Natural killer cell treated with Interleukin-12 subunit alpha and Interleukin-12 subunit beta and Interleukin-15 and Interleukin-18, amount 100 ng/mL, for 72 hours (primary cell): ENCODE measurements around the gene TMEM266. TPM values are rescaled to one million over a fixed set of nuclear protein-coding genes. Genes with fewer than 3 reads are reported as not detected.
A peak's percentile ranks its signal among the peaks of the same experiment; 100 is the strongest.

ENCODE experiments used
- ATAC-seq, 2 donors: fragments of 150-1000 bp; cut with Tn5 transposase in 1 of 2; sonication (Bioruptor Pico), chemical (Tn5 transposase) in 1 of 2; 2 replicates each; pipeline ENCODE4 v1.10.0; 2021
- DNase-seq: peaks from one replicate; pipeline ENCODE4 v3.0.0; 2022; ENCODE audit warnings: low spot score
- H3K27ac Mint-ChIP-seq, 2 donors: 1 replicate in 1 of 2; 2 replicates in 1 of 2; pipeline ENCODE4 v1.8.0; 2022; ENCODE audit warnings: mixed read lengths in 2 of 2, mild to moderate bottlenecking in 1 of 2, moderate library complexity in 1 of 2
- H3K27me3 Mint-ChIP-seq, 2 donors: 1 replicate in 1 of 2; 2 replicates in 1 of 2; pipeline ENCODE4 v1.8.0; 2022; ENCODE audit warnings: mixed read lengths in 2 of 2
- H3K36me3 Mint-ChIP-seq: one replicate; pipeline ENCODE4 v1.8.0; 2022; ENCODE audit warnings: mixed read lengths
- H3K4me1 Mint-ChIP-seq, 2 donors: 1 replicate in 1 of 2; 2 replicates in 1 of 2; pipeline ENCODE4 v1.8.0; 2022; ENCODE audit warnings: low read depth in 2 of 2, mixed read lengths in 2 of 2, mild to moderate bottlenecking in 1 of 2
- H3K4me3 Mint-ChIP-seq: one replicate; pipeline ENCODE4 v1.8.0; 2022; ENCODE audit warnings: mixed read lengths
- H3K9me3 Mint-ChIP-seq: 2 replicates; pipeline ENCODE4 v1.8.0; 2022; ENCODE audit warnings: mixed read lengths
- total RNA-seq, 2 donors: library from RNA; stranded (reverse); gene quantifications; one replicate each; pipeline ENCODE4 v1.2.3, GENCODE V29; 2022

TMEM266 gene
- total RNA-seq, 2 donors from 2014 or later: 0.24 TPM; not detected in 1

DNA sequence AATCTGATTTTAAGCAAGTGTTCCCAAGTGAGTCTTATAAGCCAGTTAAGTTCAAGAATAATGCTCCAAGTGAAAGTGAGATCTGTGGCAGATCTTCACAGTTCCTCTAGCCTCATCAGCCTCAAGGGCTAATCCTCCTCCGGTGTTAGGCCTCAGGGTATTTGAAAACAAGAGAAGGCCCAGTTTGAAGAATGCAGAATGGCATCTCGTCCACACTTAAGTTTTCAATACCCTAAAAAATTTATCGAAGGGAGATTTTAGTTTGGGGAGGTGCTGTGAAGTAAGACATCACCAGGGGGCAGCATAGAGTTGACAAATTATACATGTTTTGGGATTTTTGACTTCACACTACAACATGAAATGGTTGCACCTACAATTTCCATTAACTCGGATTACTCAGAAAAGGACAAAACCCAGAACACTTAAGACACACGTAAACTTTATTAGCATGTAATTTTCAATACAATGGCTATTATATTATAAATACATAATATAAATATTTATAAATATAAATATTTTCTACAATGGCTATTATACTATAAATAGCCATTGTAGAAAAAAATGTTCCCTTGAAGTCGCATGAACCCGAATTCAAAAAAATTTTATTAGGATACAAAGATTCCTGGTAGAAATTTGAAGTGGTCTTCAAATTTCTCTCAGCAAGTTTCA lies 2.3 kb upstream of the TMEM266 start:
- peaks cover 36 to 45% of the 10 kb centered on the region in 2 donors for H3K27me3 Mint-ChIP-seq
- H3K27ac Mint-ChIP-seq: no peak overlapping the region
- no peak overlapping the region for H3K4me3 Mint-ChIP-seq
- H3K36me3 Mint-ChIP-seq: no peaks in the 10 kb centered on the region
- peaks cover 21 to 24% of the 10 kb centered on the region in 2 donors for H3K4me1 Mint-ChIP-seq
- no peaks in the 10 kb centered on the region for H3K9me3 Mint-ChIP-seq
- ATAC-seq (no peak), DNase-seq (no peak)

DNA sequence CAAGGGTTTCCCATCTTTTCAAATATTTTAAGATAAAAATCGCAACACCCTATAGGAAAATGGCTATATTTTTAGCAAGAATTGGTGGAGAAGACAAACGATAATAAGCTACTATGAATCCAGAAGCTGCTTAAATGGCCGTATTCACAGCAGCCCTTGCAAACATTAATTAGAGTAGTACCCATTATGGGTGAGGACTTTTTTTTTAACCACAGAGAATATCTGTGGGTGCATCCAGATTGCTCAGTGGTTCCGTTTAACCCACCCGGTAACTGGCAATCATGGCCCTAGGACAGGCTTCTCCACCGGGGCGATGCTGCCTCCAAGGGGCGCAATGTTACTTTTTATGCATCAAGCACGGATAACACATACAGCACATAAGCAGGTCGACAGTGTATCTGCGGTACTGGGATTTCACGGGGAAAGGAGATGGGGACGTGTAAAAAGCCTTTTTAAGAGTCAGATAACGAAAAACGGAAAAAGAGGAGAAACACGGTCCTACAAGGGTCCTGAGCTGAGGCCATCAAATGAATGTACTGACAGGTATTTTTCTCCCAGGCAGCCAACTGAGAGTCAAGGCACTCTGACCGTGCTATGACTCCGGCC lies 968 bp upstream of the TMEM266 start:
- Mint-ChIP-seq H3K27me3 (peaks cover 45 to 56% of the 10 kb centered on the region in 2 donors), H3K27ac (no peak overlapping the region), H3K4me1 (peaks cover 22 to 25% of the 10 kb centered on the region in 2 donors), H3K4me3 (peak overlapping the region; percentile 79), H3K9me3 (no peaks in the 10 kb centered on the region), H3K36me3 (no peaks in the 10 kb centered on the region)
- ATAC-seq (no peak), DNase-seq (no peak)

- ATAC-seq (peak; percentile 67 to 80), DNase-seq (peak; percentile 77)
- no peaks in the 10 kb centered on the region for H3K9me3 Mint-ChIP-seq
Observed at GRCh38 chr15:76060118-76060989, 569 bp downstream of the TMEM266 start.

DNA sequence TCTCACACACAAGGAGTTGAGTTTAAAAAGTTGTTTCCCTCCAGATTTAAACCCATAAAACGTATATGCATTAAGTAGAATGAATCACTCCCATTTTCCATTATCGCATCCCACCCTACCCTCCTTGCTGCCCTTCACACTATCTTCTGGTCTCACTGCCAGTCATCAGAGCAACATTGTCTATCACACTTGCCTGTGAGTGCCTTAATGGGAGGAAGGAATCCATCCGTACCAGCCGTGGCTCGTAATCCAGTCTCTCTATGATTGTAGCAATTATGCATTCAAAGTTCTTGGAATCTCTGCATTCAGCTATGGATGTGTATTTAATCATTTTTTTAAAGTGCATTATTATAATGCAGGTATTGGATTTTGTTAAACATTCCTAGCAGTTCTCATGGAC lies 1.9 kb downstream of the TMEM266 start:
- Mint-ChIP-seq H3K36me3 (no peaks in the 10 kb centered on the region), H3K27ac (no peak overlapping the region), H3K9me3 (no peaks in the 10 kb centered on the region), H3K4me1 (peaks cover 32 to 36% of the 10 kb centered on the region in 2 donors), H3K4me3 (no peak overlapping the region), H3K27me3 (peaks cover 45 to 69% of the 10 kb centered on the region in 2 donors)
- ATAC-seq (no peak), DNase-seq (no peak)

More at GRCh38 chr15:76060118-76060989, 569 bp downstream of the TMEM266 start:
- Mint-ChIP-seq H3K36me3 (no peaks in the 10 kb centered on the region), H3K4me1 (peaks cover 27 to 30% of the 10 kb centered on the region in 2 donors), H3K27me3 (peaks cover 46 to 65% of the 10 kb centered on the region in 2 donors), H3K27ac (no peak overlapping the region), H3K4me3 (peak overlapping the region; percentile 78)

DNA sequence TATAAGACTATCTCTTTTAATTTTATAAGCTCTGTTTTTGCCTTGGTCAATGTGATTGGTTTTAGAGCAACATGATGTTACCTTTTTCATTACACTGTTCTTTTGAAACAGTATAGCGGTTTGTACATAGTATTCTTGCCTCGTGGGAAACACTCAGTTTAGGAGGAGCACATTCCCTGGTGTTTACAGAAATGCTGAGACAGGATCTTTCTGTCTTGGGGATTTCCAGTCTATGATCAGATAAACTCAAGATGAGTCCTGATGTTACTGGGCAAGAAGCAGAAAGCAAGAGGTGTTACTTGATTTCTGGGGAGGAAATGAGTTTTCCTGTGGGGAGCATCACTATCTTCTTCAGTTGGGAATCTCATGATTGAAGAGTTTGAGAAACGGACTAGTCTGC lies 2.5 kb downstream of the TMEM266 start:
- DNase-seq (no peak), ATAC-seq (no peak)
- Mint-ChIP-seq H3K4me3 (no peak overlapping the region), H3K27ac (no peak overlapping the region), H3K27me3 (peaks cover 39 to 64% of the 10 kb centered on the region in 2 donors), H3K9me3 (no peaks in the 10 kb centered on the region), H3K4me1 (peaks cover 26 to 30% of the 10 kb centered on the region in 2 donors), H3K36me3 (no peaks in the 10 kb centered on the region)

DNA sequence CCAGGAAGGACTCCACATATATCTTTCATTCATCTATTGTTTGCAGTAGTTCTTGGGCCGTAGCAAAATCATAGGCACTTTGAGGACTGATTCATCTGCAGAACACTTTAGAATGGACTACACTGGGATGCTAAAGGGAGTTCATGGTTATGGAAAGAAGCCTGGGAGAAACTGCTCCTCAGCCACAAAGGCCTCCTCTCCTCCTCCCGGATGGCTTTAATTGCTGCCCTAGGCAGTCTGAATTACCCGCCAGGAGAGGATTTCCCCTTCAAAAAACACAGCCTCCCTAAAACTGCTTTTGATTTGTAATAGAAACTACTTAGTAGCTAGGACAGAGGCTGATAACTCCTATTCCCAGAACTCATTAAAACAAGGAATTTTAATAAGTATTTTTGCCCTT lies 4.6 kb downstream of the TMEM266 start:
- Mint-ChIP-seq H3K4me3 (no peak overlapping the region), H3K36me3 (no peaks in the 10 kb centered on the region), H3K27ac (no peak overlapping the region), H3K9me3 (no peaks in the 10 kb centered on the region), H3K4me1 (peaks cover 16 to 24% of the 10 kb centered on the region in 2 donors), H3K27me3 (peaks cover 33 to 54% of the 10 kb centered on the region in 2 donors)
- ATAC-seq (no peak), DNase-seq (no peak)

DNA sequence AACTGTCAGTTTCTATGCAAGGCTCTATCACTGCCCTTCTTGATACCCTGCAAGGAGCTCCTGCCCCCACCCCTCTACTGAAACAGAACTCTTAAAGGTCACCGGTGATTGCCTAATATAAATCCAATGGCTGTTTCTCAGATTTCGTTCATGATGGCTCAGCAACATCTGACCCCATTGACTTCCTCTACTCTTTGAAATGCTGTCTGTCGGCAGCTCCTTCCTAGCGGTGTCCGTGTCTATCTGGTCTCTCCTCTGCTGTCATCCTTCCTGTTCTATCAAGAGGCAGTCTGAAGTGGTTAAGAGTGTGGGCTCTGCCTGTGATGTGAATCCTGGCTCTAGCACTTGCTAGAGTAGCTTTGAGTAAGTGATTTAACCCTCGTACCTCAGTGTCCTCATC lies 5.5 kb downstream of the TMEM266 start:
- H3K9me3 Mint-ChIP-seq: no peaks in the 10 kb centered on the region
- DNase-seq: no peak
- no peak overlapping the region for H3K4me3 Mint-ChIP-seq
- no peak overlapping the region for H3K27ac Mint-ChIP-seq
- peaks cover 16 to 22% of the 10 kb centered on the region in 2 donors for H3K4me1 Mint-ChIP-seq
- no peaks in the 10 kb centered on the region for H3K36me3 Mint-ChIP-seq
- ATAC-seq: peak; percentile 71 to 80
- H3K27me3 Mint-ChIP-seq: peaks cover 33 to 56% of the 10 kb centered on the region in 2 donors

DNA sequence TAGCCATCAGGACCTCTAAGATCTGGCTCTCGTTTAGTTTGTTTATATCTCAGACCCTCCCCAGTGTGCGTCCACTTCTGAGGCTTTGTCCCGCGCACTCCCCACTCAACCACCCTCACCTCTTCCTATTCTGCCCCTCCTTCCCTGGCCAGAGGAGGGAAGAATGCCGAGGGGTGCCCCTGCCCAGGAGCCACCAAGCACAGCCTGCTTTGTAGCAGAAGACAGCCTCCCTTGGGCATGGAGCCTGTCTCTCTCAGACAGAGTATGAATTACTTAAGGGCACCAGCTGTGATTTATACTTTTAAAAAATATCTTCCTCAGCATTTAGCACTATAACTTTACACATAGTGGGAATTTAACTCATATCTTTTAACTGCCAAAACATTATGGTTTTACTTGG lies 6.0 kb downstream of the TMEM266 start:
- no peaks in the 10 kb centered on the region for H3K9me3 Mint-ChIP-seq
- no peak overlapping the region for H3K4me3 Mint-ChIP-seq
- peaks cover 16 to 21% of the 10 kb centered on the region in 2 donors for H3K4me1 Mint-ChIP-seq
- DNase-seq (no peak), ATAC-seq (no peak)
- H3K36me3 Mint-ChIP-seq: no peaks in the 10 kb centered on the region
- peaks cover 32 to 53% of the 10 kb centered on the region in 2 donors for H3K27me3 Mint-ChIP-seq
- no peak overlapping the region for H3K27ac Mint-ChIP-seq

DNA sequence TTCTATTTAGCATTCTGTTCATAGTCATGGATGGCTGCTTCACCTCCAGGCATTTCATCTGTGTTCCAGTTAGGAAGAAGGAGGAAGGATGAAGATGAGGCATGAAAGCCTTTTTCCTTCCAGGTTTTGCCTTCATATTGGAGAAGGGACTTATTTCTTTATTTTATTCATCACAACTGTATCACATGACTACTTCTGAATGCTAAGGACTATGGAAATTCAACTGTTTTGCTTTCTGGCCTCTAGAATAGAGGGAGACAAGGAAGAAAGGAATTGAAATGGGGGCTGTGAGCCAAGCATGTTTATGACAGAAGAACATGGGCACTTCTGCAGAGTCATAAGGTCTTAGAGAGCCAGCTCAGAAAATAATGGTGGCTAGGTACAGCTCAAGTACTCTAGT lies 10.4 kb downstream of the TMEM266 start:
- Mint-ChIP-seq H3K4me1 (peaks cover 7 to 8% of the 10 kb centered on the region in 2 donors), H3K27ac (no peak overlapping the region), H3K4me3 (no peak overlapping the region), H3K27me3 (peaks cover 11 to 18% of the 10 kb centered on the region in 2 donors), H3K36me3 (no peaks in the 10 kb centered on the region), H3K9me3 (no peaks in the 10 kb centered on the region)
- ATAC-seq: no peak
- no peak for DNase-seq

- H3K27ac Mint-ChIP-seq: no peak overlapping the region
- ATAC-seq (no peak), DNase-seq (no peak)
- no peak overlapping the region for H3K4me3 Mint-ChIP-seq
- H3K27me3 Mint-ChIP-seq: peaks cover 8 to 9% of the 10 kb centered on the region in 2 donors
- no peaks in the 10 kb centered on the region for H3K9me3 Mint-ChIP-seq
- no peaks in the 10 kb centered on the region for H3K36me3 Mint-ChIP-seq
- no peaks in the 10 kb centered on the region for H3K4me1 Mint-ChIP-seq
Observed at GRCh38 chr15:76070921-76071635, 11.3 kb downstream of the TMEM266 start.

DNA sequence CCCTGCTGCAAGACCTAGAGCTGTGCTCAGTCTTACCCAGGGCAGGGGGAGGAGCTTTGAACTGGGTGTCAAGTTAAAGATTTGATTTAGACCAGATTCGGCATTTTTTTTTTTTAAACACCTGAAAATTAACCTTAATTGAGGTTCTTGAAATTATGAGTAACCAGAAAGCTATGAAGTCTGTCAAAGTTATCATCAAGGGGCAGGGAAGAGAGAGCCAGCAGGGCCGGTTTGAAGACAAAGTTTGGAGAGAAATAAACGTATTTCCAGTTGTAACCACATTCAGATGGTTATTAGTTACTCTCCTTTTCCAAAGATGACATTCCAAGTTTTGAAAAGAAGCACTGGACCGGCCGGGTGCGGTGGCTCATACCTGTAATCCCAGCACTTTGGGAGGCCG lies 12.0 kb downstream of the TMEM266 start:
- Mint-ChIP-seq H3K4me3 (no peak overlapping the region), H3K4me1 (no peaks in the 10 kb centered on the region), H3K36me3 (no peaks in the 10 kb centered on the region), H3K9me3 (no peaks in the 10 kb centered on the region), H3K27ac (no peak overlapping the region), H3K27me3 (peaks cover 8% of the 10 kb centered on the region in 2 donors)
- ATAC-seq (no peak), DNase-seq (no peak)

GRCh38 chr15:76073554-76073953 lies 13.8 kb downstream of the TMEM266 start:
- Mint-ChIP-seq H3K4me1 (peaks cover 0 to 2% of the 10 kb centered on the region in 2 donors), H3K36me3 (no peaks in the 10 kb centered on the region), H3K4me3 (no peak overlapping the region), H3K27ac (no peak overlapping the region), H3K27me3 (peaks cover 8% of the 10 kb centered on the region in 2 donors), H3K9me3 (no peaks in the 10 kb centered on the region)
- no peak for DNase-seq
- no peak for ATAC-seq

DNA sequence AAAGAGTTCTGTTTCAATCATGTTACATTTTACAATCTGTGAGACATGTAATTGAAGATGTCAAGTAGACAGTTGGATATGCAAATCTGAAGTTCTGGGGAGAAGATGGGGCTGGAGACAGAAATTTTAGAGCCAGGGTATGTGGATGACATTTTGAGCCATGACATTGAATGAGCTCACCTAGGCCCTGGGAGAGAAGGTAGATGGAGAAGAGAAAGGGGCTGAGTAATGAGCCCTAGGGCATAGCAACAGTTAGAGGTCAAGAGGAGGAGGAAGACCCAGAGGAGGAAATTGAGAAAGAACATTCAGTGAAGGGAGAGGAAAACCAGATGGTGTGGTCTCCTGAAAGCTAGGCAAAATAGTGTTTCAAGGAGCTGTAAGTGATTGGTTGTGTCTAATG lies 15.3 kb downstream of the TMEM266 start:
- H3K4me3 Mint-ChIP-seq: no peak overlapping the region
- no peaks in the 10 kb centered on the region for H3K9me3 Mint-ChIP-seq
- no peak overlapping the region for H3K27ac Mint-ChIP-seq
- no peaks in the 10 kb centered on the region for H3K36me3 Mint-ChIP-seq
- peaks cover 0 to 2% of the 10 kb centered on the region in 2 donors for H3K27me3 Mint-ChIP-seq
- DNase-seq (no peak), ATAC-seq (no peak)
- H3K4me1 Mint-ChIP-seq: peaks cover 0 to 5% of the 10 kb centered on the region in 2 donors
